Gastroesophageal sphincter (tissue), 3 donors: ENCODE data around the gene KIFC1.

ENCODE experiments used
- CTCF ChIP-seq, 4 experiments: fragments of 200-600 bp in 2 of 4; fragments of 450-650 bp in 2 of 4; sonication (generic) in 1 of 4; IDR thresholded peaks; one replicate each; pipeline ENCODE4 v1.5.1; 2017 to 2019; ENCODE audit warnings: antibody characterized with exemption in 4 of 4, mild to moderate bottlenecking in 2 of 4, moderate library complexity in 2 of 4
- EP300 ChIP-seq: sonication (generic); formaldehyde crosslinking; IDR thresholded peaks from one replicate; pipeline ENCODE4 v1.6.1; 2017; ENCODE audit warnings: antibody characterized with exemption, mild to moderate bottlenecking
- POLR2A ChIP-seq, 2 donors: fragments of 450-650 bp; IDR thresholded peaks; one replicate each; pipeline ENCODE4 v1.6.1; 2017; ENCODE audit warnings: antibody characterized with exemption in 2 of 2, mild to moderate bottlenecking in 2 of 2, moderate library complexity in 1 of 2

- TF ChIP-seq EP300: no peak
- TF ChIP-seq POLR2A (IDR thresholded peaks at IDR 0.05): no peak
- no peak for TF ChIP-seq CTCF (IDR thresholded peaks at IDR 0.05)
Observed at GRCh38 chr6:33390173-33390572, 1.4 kb upstream of the KIFC1 start.
